SK-N-MC (cell line): ENCODE data around the gene SNX27.

Source experiments
- EZH2 ChIP-seq: fragments of 200-600 bp; sonication (generic); IDR thresholded peaks from one replicate; pipeline ENCODE4 v1.6.1; 2017; ENCODE audit warnings: antibody characterized with exemption
- POLR2AphosphoS5 ChIP-seq: IDR thresholded peaks from 2 replicates; pipeline ENCODE4 v1.6.1; 2012; ENCODE audit warnings: mild to moderate bottlenecking, low read depth, low read length, borderline replicate concordance

DNA sequence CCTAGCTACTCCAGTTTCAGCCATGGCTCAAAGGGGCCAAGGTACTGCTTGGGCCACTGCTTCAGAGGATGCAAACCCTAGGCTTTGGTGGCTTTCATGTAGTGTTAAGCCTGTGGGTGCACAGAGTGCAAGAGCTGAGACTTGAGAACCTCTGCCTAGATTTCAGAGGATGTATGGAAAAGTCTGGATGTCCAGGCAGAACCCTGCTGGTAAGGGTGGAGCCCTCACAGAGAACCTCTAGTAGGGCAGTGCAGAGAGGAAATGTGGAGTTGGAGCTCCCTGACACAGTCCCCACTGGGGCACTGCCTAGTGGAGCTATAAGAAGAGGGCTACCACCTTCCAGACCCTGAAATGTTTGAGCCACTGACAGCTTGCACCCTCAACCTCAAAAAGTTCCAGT, 125.6 kb downstream of the SNX27 start:
- TF ChIP-seq EZH2 (no peak), POLR2AphosphoS5 (no peak)
